ENCODE data around the gene GRIP2.

The GRIP2 gene

DNA sequence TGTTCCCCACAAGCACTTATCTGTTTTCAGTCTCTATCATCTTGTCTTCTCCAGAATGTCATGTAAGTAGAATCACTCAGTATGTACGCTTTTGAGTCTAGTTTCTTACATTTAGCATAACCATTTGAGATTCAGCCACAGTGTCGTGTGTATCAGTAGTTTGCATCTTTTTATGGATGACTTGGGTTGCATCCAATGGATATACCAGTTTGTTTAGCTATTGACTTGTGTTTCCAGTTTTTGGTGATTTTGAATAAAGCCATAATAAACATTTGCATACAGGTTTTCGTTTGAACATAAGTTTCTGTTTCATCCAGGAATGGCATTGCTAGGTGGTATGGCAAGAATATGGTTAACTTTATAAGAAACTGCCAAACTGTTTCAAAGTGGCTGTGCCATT is 12.1 kb downstream of the GRIP2 start:
- CTCF ChIA-PET = no interaction called here
- DNase-seq (ENCODE audit: extremely low spot score) = no peak
- POLR2A ChIA-PET = no interaction called here
- TF ChIP-seq SP1 (IDR thresholded peaks at IDR 0.05) (no peak), FOXK2 (IDR thresholded peaks at IDR 0.05) (no peak), CTBP1 (IDR thresholded peaks at IDR 0.05; ENCODE audit: borderline replicate concordance) (no peak), NFRKB (IDR thresholded peaks at IDR 0.05) (no peak), BHLHE40 (IDR thresholded peaks at IDR 0.05; ENCODE audit: borderline replicate concordance) (no peak), HDGF (IDR thresholded peaks at IDR 0.05; ENCODE audit: borderline replicate concordance) (no peak), FOXA1 (IDR thresholded peaks at IDR 0.05) (no peak), FOXM1 (IDR thresholded peaks at IDR 0.05; ENCODE audit: borderline replicate concordance) (no peak), ZNF384 (IDR thresholded peaks at IDR 0.05) (no peak), L3MBTL2 (conservative IDR thresholded peaks at IDR 0.05) (no peak), SUZ12 (IDR thresholded peaks at IDR 0.05) (no peak), TARDBP (IDR thresholded peaks at IDR 0.05) (no peak), LEF1 (IDR thresholded peaks at IDR 0.05; ENCODE audit: borderline replicate concordance) (no peak), ARNT (IDR thresholded peaks at IDR 0.05) (no peak)
- TF ChIP-seq, protein P1, sequence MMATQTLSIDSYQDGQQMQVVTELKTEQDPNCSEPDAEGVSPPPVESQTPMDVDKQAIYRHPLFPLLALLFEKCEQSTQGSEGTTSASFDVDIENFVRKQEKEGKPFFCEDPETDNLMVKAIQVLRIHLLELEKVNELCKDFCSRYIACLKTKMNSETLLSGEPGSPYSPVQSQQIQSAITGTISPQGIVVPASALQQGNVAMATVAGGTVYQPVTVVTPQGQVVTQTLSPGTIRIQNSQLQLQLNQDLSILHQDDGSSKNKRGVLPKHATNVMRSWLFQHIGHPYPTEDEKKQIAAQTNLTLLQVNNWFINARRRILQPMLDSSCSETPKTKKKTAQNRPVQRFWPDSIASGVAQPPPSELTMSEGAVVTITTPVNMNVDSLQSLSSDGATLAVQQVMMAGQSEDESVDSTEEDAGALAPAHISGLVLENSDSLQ (IDR thresholded peaks at IDR 0.05) = no peak

DNA sequence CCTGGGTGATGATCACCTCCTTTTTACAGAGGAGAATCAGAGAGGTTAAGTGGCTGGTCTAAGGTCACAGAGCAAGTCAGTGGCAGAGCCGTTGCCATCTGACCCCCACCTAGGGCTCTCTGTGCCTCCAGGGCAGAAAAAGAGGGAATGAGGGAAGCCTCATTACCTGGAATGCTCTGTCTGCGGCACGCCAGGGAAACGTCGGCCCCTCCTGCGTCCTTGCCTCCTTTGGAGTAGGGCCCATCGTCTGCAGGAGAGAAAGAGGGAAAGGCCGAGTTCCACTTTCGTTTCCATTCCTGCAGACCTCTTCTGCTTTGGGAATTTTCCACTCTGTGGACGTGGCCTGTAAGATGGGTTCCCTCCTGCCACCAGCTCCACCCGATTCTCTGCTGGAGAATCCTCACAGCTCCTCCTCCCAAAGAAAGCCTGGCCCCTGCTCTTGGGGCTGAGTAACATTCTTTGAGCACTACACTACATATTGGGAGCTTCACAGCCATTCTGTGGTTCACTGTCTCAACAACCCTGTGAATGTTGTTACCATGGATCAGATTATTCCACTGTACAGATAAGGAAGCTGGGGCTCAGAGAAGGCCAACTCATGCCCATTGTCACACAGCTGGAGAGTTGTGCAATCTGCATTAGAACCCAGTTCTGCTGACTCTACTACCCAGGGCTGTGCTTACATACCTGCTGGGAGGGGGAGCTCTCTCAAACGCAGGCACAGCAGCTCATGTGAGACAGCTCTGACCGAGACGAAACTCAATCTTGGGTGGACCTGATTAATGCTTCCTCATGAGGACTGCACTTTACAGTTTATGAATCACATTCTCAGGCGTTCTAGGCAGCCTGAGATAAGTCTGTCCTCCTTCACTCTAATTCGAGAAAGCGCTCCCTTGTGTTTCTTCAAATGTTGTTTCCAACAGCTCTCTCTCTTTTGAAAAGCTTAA is 14.2 kb downstream of the GRIP2 start:
- POLR2A ChIA-PET = no interaction called here

DNA sequence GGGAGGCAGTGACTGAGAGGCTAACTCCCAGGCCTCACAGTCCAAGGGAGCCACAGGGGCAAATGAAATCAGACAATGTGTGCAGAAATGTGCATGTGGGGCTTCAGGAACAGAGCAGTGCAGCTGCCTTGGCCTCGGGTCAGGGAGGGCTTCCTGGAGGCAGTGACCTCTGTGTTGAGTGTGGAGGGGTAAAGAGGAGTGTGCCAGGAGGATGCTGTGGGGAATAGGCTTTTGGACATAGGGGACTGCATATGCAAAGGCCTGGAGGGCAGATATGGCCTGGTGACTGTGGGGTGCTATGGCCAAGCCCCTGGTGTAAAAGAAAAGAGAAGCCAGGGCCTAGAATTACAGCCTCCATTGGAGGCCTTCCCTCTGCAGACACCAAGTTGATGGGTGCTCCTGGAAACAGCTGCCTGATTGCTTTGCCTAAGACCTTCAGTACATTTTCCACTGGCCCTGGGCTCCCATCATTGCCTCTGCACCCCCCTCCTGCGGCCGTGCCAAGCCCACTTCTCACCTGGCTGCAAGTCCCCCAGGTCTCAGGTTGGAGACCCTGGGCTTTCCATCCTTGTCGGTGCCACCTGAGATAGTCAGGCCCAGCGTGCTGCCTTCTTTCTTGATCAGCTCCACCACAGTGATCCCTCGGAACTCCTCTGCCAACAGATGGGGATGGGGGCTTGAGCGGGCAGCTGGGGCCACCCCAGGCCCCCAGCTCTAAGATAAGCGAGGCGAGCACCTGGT is 15.1 kb downstream of the GRIP2 start:
- DNase-seq (ENCODE audit: extremely low spot score) = no peak
- ChIA-PET CTCF (no interaction called here), POLR2A (no interaction called here)
- TF ChIP-seq TARDBP (IDR thresholded peaks at IDR 0.05) (no peak), BHLHE40 (IDR thresholded peaks at IDR 0.05; ENCODE audit: borderline replicate concordance) (no peak), SP1 (IDR thresholded peaks at IDR 0.05) (no peak), L3MBTL2 (conservative IDR thresholded peaks at IDR 0.05) (no peak), FOXK2 (IDR thresholded peaks at IDR 0.05) (no peak), LEF1 (IDR thresholded peaks at IDR 0.05; ENCODE audit: borderline replicate concordance) (no peak), ELF4 (IDR thresholded peaks at IDR 0.05) (no peak), HDGF (IDR thresholded peaks at IDR 0.05; ENCODE audit: borderline replicate concordance) (no peak)

More for the DNA sequence above, 14.2 kb downstream of the GRIP2 start:
- CTCF ChIA-PET = interaction anchor here (1.0 kb wide), 1 partner anchor 22 kb away, joined by 3 read pairs; no protein-coding TSS in a partner anchor
- DNase-seq (ENCODE audit: extremely low spot score) = no peak
- TF ChIP-seq SUZ12 (IDR thresholded peaks at IDR 0.05) = no peak

DNA sequence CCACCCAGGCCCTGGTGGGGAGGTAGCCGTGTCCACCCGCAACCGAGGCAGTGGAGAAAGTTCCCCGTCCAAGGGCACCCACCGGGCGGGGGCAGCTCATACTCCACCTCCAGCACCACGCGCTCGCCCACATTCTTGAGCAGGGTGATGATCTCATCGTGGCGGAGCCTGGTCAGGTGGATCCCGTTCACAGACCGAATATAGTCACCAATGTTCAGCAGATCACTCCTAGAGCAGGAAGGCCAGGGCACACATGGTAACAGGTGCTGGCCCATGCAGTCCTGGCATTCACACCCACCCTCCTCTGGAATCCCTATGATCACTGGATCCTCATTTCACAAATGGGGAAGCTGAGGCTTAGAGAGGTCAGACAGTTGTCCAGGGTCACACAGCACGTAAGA is 15.8 kb downstream of the GRIP2 start:
- ChIA-PET CTCF (no interaction called here), POLR2A (no interaction called here)
- TF ChIP-seq, protein P1 (IDR thresholded peaks at IDR 0.05) = no peak
- no peak for TF ChIP-seq CTBP1 (IDR thresholded peaks at IDR 0.05; ENCODE audit: borderline replicate concordance)
- no peak for DNase-seq (ENCODE audit: extremely low spot score)

DNA sequence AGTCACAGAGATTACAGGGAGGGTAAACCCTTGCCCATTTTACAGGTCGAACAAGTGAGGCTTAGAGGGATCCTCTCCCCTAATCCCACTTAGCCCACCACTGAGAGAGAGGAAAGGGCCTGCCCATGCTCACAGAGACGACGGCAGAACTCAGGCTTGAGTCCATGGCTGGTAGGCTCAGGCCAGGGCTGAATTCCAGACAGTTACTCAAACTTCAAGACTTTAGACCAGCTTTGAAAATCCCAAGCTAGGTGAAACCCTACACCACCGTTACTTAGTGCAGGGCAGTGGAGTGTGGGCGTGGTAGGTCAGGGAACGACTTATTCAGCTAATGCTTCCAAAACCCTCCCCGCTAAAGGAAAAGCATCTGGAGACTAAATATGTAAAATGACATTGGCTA is 16.4 kb downstream of the GRIP2 start:
- POLR2A ChIA-PET = interaction anchor here (0.8 kb wide), 1 partner anchor 9 kb away, joined by 3 read pairs; no protein-coding TSS in a partner anchor
- CTCF ChIA-PET = no interaction called here
- DNase-seq (ENCODE audit: extremely low spot score) = no peak
- TF ChIP-seq SP1 (IDR thresholded peaks at IDR 0.05) = no peak
- no peak for TF ChIP-seq TARDBP (IDR thresholded peaks at IDR 0.05)
- no peak for TF ChIP-seq FOXK2 (IDR thresholded peaks at IDR 0.05)
- TF ChIP-seq NFRKB (IDR thresholded peaks at IDR 0.05) = no peak

DNA sequence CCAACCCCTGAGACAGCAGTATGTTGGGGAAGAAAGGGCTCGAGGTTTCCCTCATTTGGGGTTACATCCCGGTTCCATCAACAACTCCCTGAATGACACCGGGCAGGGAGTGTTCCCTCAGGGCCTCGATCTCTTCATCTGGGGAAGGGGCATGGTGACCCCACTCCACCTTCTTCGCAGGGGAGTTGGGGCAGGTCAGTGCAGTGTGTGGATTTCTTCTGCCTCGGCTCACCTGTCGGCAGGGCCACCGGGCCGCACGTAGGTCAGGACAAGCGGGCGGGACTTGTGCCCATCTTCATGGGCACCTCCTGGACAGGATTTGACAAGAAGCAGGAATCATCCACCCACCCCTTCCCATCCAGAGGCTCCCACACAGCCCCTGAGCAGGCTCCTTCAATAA is 17.4 kb downstream of the GRIP2 start:
- no peak for DNase-seq (ENCODE audit: extremely low spot score)
- TF ChIP-seq FOXA1 (IDR thresholded peaks at IDR 0.05) (no peak), BHLHE40 (IDR thresholded peaks at IDR 0.05; ENCODE audit: borderline replicate concordance) (no peak), FOXK2 (IDR thresholded peaks at IDR 0.05) (no peak), SUZ12 (IDR thresholded peaks at IDR 0.05) (no peak), NFRKB (IDR thresholded peaks at IDR 0.05) (no peak), FOXM1 (IDR thresholded peaks at IDR 0.05; ENCODE audit: borderline replicate concordance) (no peak)
- TF ChIP-seq, protein P1 (IDR thresholded peaks at IDR 0.05) = no peak
- CTCF ChIA-PET = interaction anchor here (1.5 kb wide), 1 partner anchor 14 kb away, joined by 3 read pairs; no protein-coding TSS in a partner anchor
- POLR2A ChIA-PET = no interaction called here
